Endothelial cell of umbilical vein (primary cell): Measurements from ENCODE around the gene CDH2. TPM values are rescaled to one million over a fixed set of nuclear protein-coding genes. Genes with fewer than 3 reads are reported as not detected.

Source experiments
- BruUV-seq: library from RNA; stranded (reverse); fragments of 400-500 nt; replicated peaks from 2 replicates; lab custom pipeline; 2021; lab: Mats Ljungman, UMichigan
- CTCF ChIA-PET: fragments of 300-600, 350-600 bp; sonication (Branson Sonifier 250); formaldehyde crosslinking; loops from one replicate; lab custom pipeline; 2021; ENCODE audit warnings: antibody characterized with exemption, inconsistent platforms; lab: Charles Lee
- POLR2A ChIA-PET: fragments of 300-600, 350-600 bp; sonication (Branson Sonifier 250); formaldehyde crosslinking; loops from one replicate; lab custom pipeline; 2021; ENCODE audit warnings: antibody characterized with exemption, inconsistent platforms; lab: Charles Lee
- DNase-seq: peaks from one replicate; pipeline ENCODE4 v3.0.0-alpha.2; 2011; ENCODE audit warnings: low read depth, low spot score
- FAIRE-seq: peaks from 2 replicates; lab custom pipeline; 2011; peaks lifted over from hg19 to GRCh38; lab: Jason Lieb, UNC
- H2AFZ ChIP-seq: 2 replicates; pipeline ENCODE4 v1.6.0; 2012; ENCODE audit warnings: low read depth, low read length, control low read depth, inconsistent platforms
- H3K27ac ChIP-seq: 2 replicates; pipeline ENCODE4 v1.5.1; 2011; ENCODE audit warnings: low read depth, mild to moderate bottlenecking, control low read depth, low read length, moderate library complexity; ENCODE audit not compliant: insufficient read depth
- H3K27me3 ChIP-seq, 2 experiments: 2 replicates each; pipeline versions ENCODE4 v1.6.0 to v1.6.1; 2011; ENCODE audit warnings: low read length in 2 of 2, mixed read lengths in 1 of 2; ENCODE audit not compliant: control insufficient read depth in 2 of 2, insufficient read depth in 2 of 2
- H3K36me3 ChIP-seq, 2 experiments: 2 replicates in 1 of 2; 3 replicates in 1 of 2; pipeline ENCODE4 v1.5.1; 2011; ENCODE audit warnings: low read length in 2 of 2, mild to moderate bottlenecking in 1 of 2, moderate library complexity in 1 of 2; ENCODE audit not compliant: control insufficient read depth in 2 of 2, insufficient read depth in 2 of 2; ENCODE audit errors: extremely low read depth in 1 of 2
- H3K4me1 ChIP-seq: 3 replicates; pipeline ENCODE4 v1.5.1; 2011; ENCODE audit warnings: mild to moderate bottlenecking, low read length; ENCODE audit not compliant: control insufficient read depth, insufficient read depth; ENCODE audit errors: extremely low read depth
- H3K4me2 ChIP-seq: 2 replicates; pipeline ENCODE4 v1.6.1; 2011; ENCODE audit warnings: low read length, control low read depth, mixed read lengths; ENCODE audit not compliant: insufficient read depth
- H3K4me3 ChIP-seq, 3 experiments: fragments of 200-600 bp in 1 of 3; sonication (generic), shearing (Covaris generic) in 1 of 3; replicated peaks in 1 of 3; 2 replicates each; pipeline ENCODE4 v1.5.1; 2011 to 2016; ENCODE audit warnings: control low read depth in 3 of 3, low read length in 3 of 3, mild to moderate bottlenecking in 2 of 3, inconsistent platforms in 1 of 3, low read depth in 1 of 3, moderate library complexity in 1 of 3; ENCODE audit not compliant: insufficient read depth in 1 of 3
- H3K79me2 ChIP-seq: 2 replicates; pipeline ENCODE4 v1.6.0; 2012; ENCODE audit warnings: low read length, inconsistent platforms; ENCODE audit not compliant: control insufficient read depth, insufficient read depth
- H3K9ac ChIP-seq: replicated peaks from 2 replicates; pipeline ENCODE3; 2011; ENCODE audit warnings: low read length, control low read depth; ENCODE audit not compliant: insufficient read depth; ENCODE audit errors: extremely low read depth
- H3K9me1 ChIP-seq: replicated peaks from 3 replicates; pipeline ENCODE4 v1.6.0; 2011; ENCODE audit warnings: mild to moderate bottlenecking, low read length; ENCODE audit not compliant: control insufficient read depth, insufficient read depth; ENCODE audit errors: extremely low read depth
- H3K9me3 ChIP-seq: replicated peaks from 2 replicates; pipeline ENCODE4 v1.5.1; 2012; ENCODE audit warnings: low read length, inconsistent platforms; ENCODE audit not compliant: control insufficient read depth, insufficient read depth
- H4K20me1 ChIP-seq: replicated peaks from 2 replicates; pipeline ENCODE3; 2011; ENCODE audit warnings: mild to moderate bottlenecking, low read length; ENCODE audit not compliant: control insufficient read depth, insufficient read depth; ENCODE audit errors: extremely low read depth
- CTCF ChIP-seq, 2 donors: IDR thresholded peaks; 1 replicate in 1 of 2; 2 replicates in 1 of 2; pipeline ENCODE4 v1.5.1; 2011; ENCODE audit warnings: low read length in 2 of 2, mild to moderate bottlenecking in 2 of 2, moderate library complexity in 2 of 2, control low read depth in 1 of 2, inconsistent platforms in 1 of 2, low read depth in 1 of 2; ENCODE audit not compliant: insufficient read depth in 1 of 2; ENCODE audit errors: extremely low read depth in 1 of 2
- EZH2 ChIP-seq: IDR thresholded peaks from 2 replicates; pipeline ENCODE4 v1.6.1; 2012; ENCODE audit warnings: borderline replicate concordance, low read depth, mild to moderate bottlenecking, moderate library complexity, low read length, inconsistent platforms; ENCODE audit not compliant: severe bottlenecking
- FOS ChIP-seq: IDR thresholded peaks from 2 replicates; pipeline ENCODE4 v1.6.1; 2011; ENCODE audit warnings: mild to moderate bottlenecking, low read length, moderate library complexity, borderline replicate concordance; ENCODE audit not compliant: insufficient read depth
- GATA2 ChIP-seq: IDR thresholded peaks from 2 replicates; pipeline ENCODE4 v1.7.0; 2011; ENCODE audit warnings: low read depth, mild to moderate bottlenecking, moderate library complexity, mixed read lengths, low read length; ENCODE audit not compliant: insufficient read length, insufficient read depth
- JUN ChIP-seq: IDR thresholded peaks from 2 replicates; pipeline ENCODE4 v1.6.1; 2011; ENCODE audit warnings: borderline replicate concordance, low read depth; ENCODE audit not compliant: insufficient read length, insufficient read depth
- MYC ChIP-seq: IDR thresholded peaks from one replicate; pipeline ENCODE4 v1.6.1; 2011; ENCODE audit warnings: mild to moderate bottlenecking, low read depth, low read length
- POLR2A ChIP-seq: IDR thresholded peaks from 2 replicates; pipeline ENCODE4 v1.6.1; 2012; ENCODE audit warnings: low read depth, mild to moderate bottlenecking, control low read depth, low read length
- POLR2AphosphoS5 ChIP-seq: IDR thresholded peaks from 2 replicates; pipeline ENCODE4 v1.6.1; 2012; ENCODE audit warnings: low read depth, mild to moderate bottlenecking, control low read depth, low read length, moderate library complexity; ENCODE audit not compliant: insufficient read depth
- dilution Hi-C: fragments of 300-500 bp; cut with MboI; formaldehyde crosslinking; loops from one replicate; pipeline ENCODE4 v1.15.0; 2019; ENCODE audit warnings: low sequenced_read_pairs; ENCODE audit not compliant: extremely low pct_ligation_motif_present
- intact Hi-C: fragments of 100-400 bp; cut with micrococcal nuclease; formaldehyde crosslinking; loops from one replicate; pipeline ENCODE4 v1.10.0; 2022
- polyA plus RNA-seq, 4 experiments: library from polyadenylated mRNA; depleted of rRNA in 3 of 4; stranded (reverse) in 3 of 4; unstranded in 1 of 4; fragments of >200 nt; gene quantifications; 2 replicates each; pipeline versions ENCODE4 v1.2.1 to v1.2.3, GENCODE V29; 2011 to 2012; ENCODE audit warnings: missing spikeins in 1 of 4
- total RNA-seq: library from RNA; stranded (reverse); gene quantifications from 2 replicates; pipeline ENCODE4 v1.2.3, GENCODE V29; 2021
- TF ChIP-seq, protein P1 (sequence below): IDR thresholded peaks from 2 replicates; pipeline ENCODE4 v1.6.1; 2011; ENCODE audit not compliant: insufficient read depth, insufficient read length

Gene CDH2
- total and polyA plus RNA-seq, 2 donors (not counting 3 experiments of a cell fraction or from before 2014, with no cell fraction given), result 37.6 to 59.5 TPM

- no TSS peak for BruUV-seq
- CTCF ChIA-PET, result interaction anchor here (1.1 kb wide), 1 partner anchor 11 kb away, joined by 3 read pairs; no protein-coding TSS in a partner anchor
- H3K27ac ChIP-seq, result no peak overlapping the region
These were observed 245.4 kb downstream of the CDH2 start for GRCh38 chr18:27931535-27931934.

More at GRCh38 chr18:27931535-27931934, 245.4 kb downstream of the CDH2 start:
- no peak for FAIRE-seq
- Histone ChIP-seq H2AFZ (no peak overlapping the region), H3K79me2 (no peaks in the 10 kb centered on the region), H3K9ac (no peak overlapping the region), H3K9me1 (no peaks in the 10 kb centered on the region), H3K4me1 (peaks cover 3% of the 10 kb centered on the region), H4K20me1 (no peaks in the 10 kb centered on the region), H3K9me3 (no peaks in the 10 kb centered on the region), H3K36me3 (no peaks in the 10 kb centered on the region), H3K4me2 (no peak overlapping the region), H3K27me3 (no peaks in the 10 kb centered on the region), H3K4me3 (no peak overlapping the region)
- dilution Hi-C loops (no loop called here), intact Hi-C loops (no loop called here)
- no peak for TF ChIP-seq EZH2
- TF ChIP-seq FOS, result no peak
- TF ChIP-seq POLR2AphosphoS5, result no peak
- no peak for TF ChIP-seq MYC
- TF ChIP-seq GATA2, result no peak
- TF ChIP-seq, protein P1, sequence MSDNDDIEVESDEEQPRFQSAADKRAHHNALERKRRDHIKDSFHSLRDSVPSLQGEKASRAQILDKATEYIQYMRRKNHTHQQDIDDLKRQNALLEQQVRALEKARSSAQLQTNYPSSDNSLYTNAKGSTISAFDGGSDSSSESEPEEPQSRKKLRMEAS, result no peak
- TF ChIP-seq POLR2A, result no peak
- no peak for TF ChIP-seq CTCF (IDR thresholded peaks at IDR 0.05; ENCODE audit: extremely low read depth in 1 of 2, insufficient read depth in 1 of 2, low read depth in 1 of 2, low read length in 2 of 2)
- no peak for TF ChIP-seq JUN
- no peak for DNase-seq
- POLR2A ChIA-PET, result no interaction called here
